Pancreas (tissue), 10 donors: ENCODE measurements around the gene CMIP. TPM values are rescaled to one million over a fixed set of nuclear protein-coding genes. Genes with fewer than 3 reads are reported as not detected.

Experiments used
- ATAC-seq, 4 donors: fragments of 200-7000 bp; cut with Tn5 transposase; one replicate each; pipeline versions ENCODE4 v1.8.0 to v1.9.1; 2020; ENCODE audit warnings: mild to moderate bottlenecking in 4 of 4, moderate library complexity in 4 of 4
- DNase-seq, 6 donors: peaks; one replicate each; pipeline ENCODE4 v3.0.0-alpha.2; 2020
- FAIRE-seq: peaks from 2 replicates; lab custom pipeline; 2012; peaks lifted over from hg19 to GRCh38; lab: Jason Lieb, UNC
- H3K27ac ChIP-seq, 4 donors: fragments of 200-600 bp; sonication (generic); 1 replicate in 3 of 4; 2 replicates in 1 of 4; pipeline versions ENCODE4 v1.5.0 to v1.8.0; 2020
- H3K27me3 ChIP-seq, 4 donors: fragments of 200-600 bp; one replicate each; pipeline ENCODE4 v1.8.0; 2021
- H3K36me3 ChIP-seq, 3 donors: fragments of 200-600 bp; sonication (generic) in 1 of 3; one replicate each; pipeline versions ENCODE4 v1.5.0 to v1.8.0; 2020 to 2021
- H3K4me1 ChIP-seq, 3 donors: fragments of 200-600 bp; one replicate each; pipeline ENCODE4 v1.8.0; 2021
- H3K4me3 ChIP-seq, 4 donors: fragments of 200-600 bp; sonication (generic) in 2 of 4; one replicate each; pipeline versions ENCODE4 v1.5.0 to v1.8.0; 2020 to 2021
- H3K9me3 ChIP-seq, 4 donors: fragments of 200-600 bp; one replicate each; pipeline ENCODE4 v1.8.0; 2021
- CTCF ChIP-seq, 4 donors: fragments of 200-600 bp; sonication (generic) in 3 of 4; IDR thresholded peaks; one replicate each; pipeline versions ENCODE4 v1.5.0 to v1.8.0; 2021; ENCODE audit warnings: antibody characterized with exemption in 4 of 4
- WGBS, 2 donors: extraction: QIAGEN DNeasy Blood & Tissue Kit; methylation state at CpG; one replicate each; pipeline ENCODE4 v1.1.7; 2013; 5-methylcytosine and 5-hydroxymethylcytosine counted together
- intact Hi-C, 3 donors: fragments of 100-400 bp; cut with DNase I; formaldehyde crosslinking; loops; one replicate each; pipeline versions ENCODE4 v1.11.1 to v1.14.2; 2022
- polyA plus RNA-seq, 2 donors: library from polyadenylated mRNA; stranded (reverse); fragments of 200-250 nt; gene quantifications; one replicate each; pipeline ENCODE4 v1.2.3, GENCODE V29; 2013
- total RNA-seq, 6 donors: library from RNA; stranded (reverse); fragmentation: NEBNext Ultra II Directional in 4 of 6; extraction: Animal tissue kit (Norgen Biotek cat#: 25700) in 4 of 6; gene quantifications; one replicate each; pipeline versions ENCODE4 v1.2.1 to v1.2.4, GENCODE V29; 2021 to 2023
- donor health status: healthy with polysubstance abuse.
- donor health status: DM: no; HTN: no; CAD: no; lungs with moderate emphysema.
- donor health status: DM: no; HTN: no; CAD: no.
- donor health status: control.
- donor health status: control.
- donor health status: Bipolar disorder and iron deficiency.
- donor health status: DM: yes; HTN: yes; CAD: no.
- donor health status: DM: no; HTN: no; CAD: no.
- donor health status: DM: no; HTN: no; CAD: no.
- donor health status: DM: yes; HTN: yes; CAD: no.

The CMIP gene
- total and polyA plus RNA-seq, 8 donors = 9.7 to 37.0 (median 21.5) TPM

- Histone ChIP-seq H3K36me3 (peaks cover 0 to 5% (median 0%) of the 10 kb centered on the region in 3 donors), H3K27me3 (no peaks in the 10 kb centered on the region), H3K27ac (no peak overlapping the region), H3K9me3 (no peaks in the 10 kb centered on the region), H3K4me1 (peaks cover 2 to 27% (median 6%) of the 10 kb centered on the region in 3 donors), H3K4me3 (no peak overlapping the region)
- DNase-seq (no peak), FAIRE-seq (no peak), ATAC-seq (no peak)
- no peak for TF ChIP-seq CTCF (IDR thresholded peaks at IDR 0.05)
- intact Hi-C loops = no loop called here
- 73 to 74% methylated on average over 3 of the region's 3 CpGs for WGBS, 2 donors
Measured at GRCh38 chr16:81460075-81460474, 15.5 kb downstream of the CMIP start.

GRCh38 chr16:81461243-81461642, 16.6 kb downstream of the CMIP start:
- ATAC-seq (no peak), DNase-seq (no peak), FAIRE-seq (no peak)
- Histone ChIP-seq H3K27ac (no peak overlapping the region), H3K36me3 (peaks cover 0 to 5% (median 0%) of the 10 kb centered on the region in 3 donors), H3K27me3 (no peaks in the 10 kb centered on the region), H3K9me3 (no peaks in the 10 kb centered on the region), H3K4me3 (no peak overlapping the region), H3K4me1 (peaks cover 9 to 37% (median 12%) of the 10 kb centered on the region in 3 donors)
- intact Hi-C loops = no loop called here
- no peak for TF ChIP-seq CTCF (IDR thresholded peaks at IDR 0.05)
- 92 to 94% methylated on average over 4 of the region's 4 CpGs for WGBS, 2 donors

GRCh38 chr16:81461766-81462165, 17.2 kb downstream of the CMIP start:
- H3K9me3 ChIP-seq = no peaks in the 10 kb centered on the region
- no peak for TF ChIP-seq CTCF (IDR thresholded peaks at IDR 0.05)
- DNase-seq (peak in 1 of 6 donors; percentile 5), FAIRE-seq (no peak), ATAC-seq (no peak)
- intact Hi-C loops = no loop called here
- no peak overlapping the region for H3K4me3 ChIP-seq
- 91 to 92% methylated on average over 4 of the region's 4 CpGs for WGBS, 2 donors
- no peak overlapping the region for H3K27ac ChIP-seq
- H3K4me1 ChIP-seq = peaks cover 9 to 35% (median 12%) of the 10 kb centered on the region in 3 donors
- H3K27me3 ChIP-seq = no peaks in the 10 kb centered on the region
- peaks cover 0 to 5% (median 0%) of the 10 kb centered on the region in 3 donors for H3K36me3 ChIP-seq

DNA sequence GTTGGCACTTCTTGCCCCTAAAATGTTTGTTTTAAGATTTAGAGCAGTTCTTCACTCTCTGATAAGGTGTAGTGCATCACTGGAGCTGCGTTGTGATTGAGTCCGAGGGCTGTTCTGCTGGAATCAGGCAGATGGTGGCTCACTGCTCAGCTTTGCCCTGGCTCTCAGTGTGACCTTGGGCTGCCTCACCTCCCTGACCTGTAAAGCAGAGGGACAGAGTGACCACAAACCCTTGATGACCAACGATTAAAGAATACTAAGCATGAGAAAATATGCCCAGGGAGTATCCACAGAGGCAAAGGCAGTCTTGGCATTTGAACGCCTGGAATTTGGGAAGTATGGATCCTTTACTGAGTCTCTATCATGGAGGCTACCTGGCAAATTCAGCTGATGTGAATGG, 18.1 kb downstream of the CMIP start:
- FAIRE-seq (no peak), DNase-seq (peak in 1 of 6 donors; percentile 4), ATAC-seq (no peak)
- Histone ChIP-seq H3K27ac (no peak overlapping the region), H3K4me1 (peaks cover 9 to 27% (median 12%) of the 10 kb centered on the region in 3 donors), H3K4me3 (no peak overlapping the region), H3K36me3 (no peaks in the 10 kb centered on the region), H3K9me3 (no peaks in the 10 kb centered on the region), H3K27me3 (no peaks in the 10 kb centered on the region)
- no peak for TF ChIP-seq CTCF (IDR thresholded peaks at IDR 0.05)
- WGBS, 2 donors = 57 to 61% methylated on average over 4 of the region's 4 CpGs
- intact Hi-C loops = no loop called here

GRCh38 chr16:81463296-81463890, 18.8 kb downstream of the CMIP start:
- ATAC-seq (no peak), DNase-seq (peak in 1 of 6 donors; percentile 25), FAIRE-seq (no peak)
- H3K36me3 ChIP-seq = no peaks in the 10 kb centered on the region
- peaks cover 9 to 21% (median 12%) of the 10 kb centered on the region in 3 donors for H3K4me1 ChIP-seq
- H3K4me3 ChIP-seq = no peak overlapping the region
- no peaks in the 10 kb centered on the region for H3K27me3 ChIP-seq
- WGBS, 2 donors = 91 to 93% methylated on average over 16 of the region's 16 CpGs
- H3K9me3 ChIP-seq = no peaks in the 10 kb centered on the region
- H3K27ac ChIP-seq = no peak overlapping the region
- TF ChIP-seq CTCF (IDR thresholded peaks at IDR 0.05) = no peak
- intact Hi-C loops = no loop called here
